ENCODE results near the gene SELENOF.

- TF ChIP-seq POLR2AphosphoS5 (IDR thresholded peaks at IDR 0.05; ENCODE audit: low read depth, low read length) (no peak), POLR2A (IDR thresholded peaks at IDR 0.05; ENCODE audit: low read depth, low read length) (no peak)
These were observed 84.6 kb downstream of the SELENOF start for GRCh38 chr1:86829321-86829720.

Data from GM12892 (cell line).